Aortic smooth muscle cell (primary cell): ENCODE results near the gene CAP2. TPM values are rescaled to one million over a fixed set of nuclear protein-coding genes. Genes with fewer than 3 reads are reported as not detected.

Experiments used
- total RNA-seq: library from RNA; depleted of rRNA; stranded (reverse); fragments of >200 nt; gene quantifications from 2 replicates; pipeline ENCODE4 v1.2.3, GENCODE V29; 2014

CAP2 gene
- 3.3 and 8.1 TPM in 2 replicates for total RNA-seq

DNA sequence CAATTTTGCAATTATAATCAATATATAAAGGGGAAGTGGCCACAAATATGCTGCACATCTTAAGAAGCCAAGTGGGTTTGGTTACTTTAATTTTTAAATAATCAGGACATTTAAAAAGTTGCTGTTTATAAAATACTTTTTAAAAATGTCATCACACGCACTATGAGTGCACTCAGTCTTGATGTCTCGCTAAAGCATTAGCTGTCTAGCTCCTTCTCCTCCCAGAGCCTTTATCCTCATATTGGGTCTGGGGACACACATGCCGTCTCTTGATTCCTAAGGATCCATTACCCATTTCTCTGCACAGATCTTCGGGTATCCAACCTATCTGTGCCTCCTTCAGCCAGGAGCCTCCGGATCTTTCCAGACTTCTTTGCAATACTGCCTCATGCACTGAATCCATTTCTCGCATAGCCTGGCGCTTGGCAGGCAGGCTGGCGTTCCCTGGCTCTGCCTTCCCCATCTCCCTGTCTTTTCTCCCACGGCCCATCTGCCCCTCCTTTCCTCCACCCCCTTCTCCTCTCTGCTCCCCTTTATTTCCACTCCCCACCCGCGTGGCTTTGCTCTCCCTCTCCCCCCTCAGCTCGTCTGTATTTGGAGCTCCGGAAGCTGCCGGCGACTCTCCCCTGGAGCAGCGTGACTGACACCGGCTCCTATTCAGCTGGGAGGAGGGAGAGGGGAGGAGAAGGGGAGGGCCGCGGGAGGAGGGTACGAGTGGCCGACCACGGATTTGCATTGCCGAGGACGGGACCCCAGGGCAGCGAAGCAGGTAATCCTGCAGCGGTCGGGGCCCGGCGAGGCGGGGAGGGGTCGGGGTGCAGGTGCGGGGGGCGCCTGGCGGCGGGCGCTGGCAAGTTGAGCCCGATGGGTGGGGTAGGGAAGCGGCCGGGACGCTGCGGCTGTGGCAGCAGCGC is at the start of gene CAP2:
Gene CAP2, plus strand, starts transcription at position 618 of the 914 bp plus-strand sequence. CDS start 27,961 bp downstream, outside the sequence.

GRCh38 chr6:17599877-17600526 is 206.6 kb downstream of the CAP2 start, which contains the start of gene FAM8A1:
TSS of gene FAM8A1 (plus strand) at chr6:17600302. CDS start at chr6:17600410, 108 bp downstream.

Other genes with a start within 250 kb of the CAP2 start
- 1.3 and 1.5 TPM in 2 replicates for gene RBM24, start 112.2 kb upstream of the CAP2 start, total RNA-seq
- gene FAM8A1, start 206.7 kb downstream of the CAP2 start, total RNA-seq: 21.9 and 25.1 TPM in 2 replicates